ENCODE data around the gene SMTNL2.
"Not testable (repeated sequence)": the region's sequence is repeated elsewhere in the genome, so short reads cannot be mapped to it uniquely, and the experiment has no call there.

The SMTNL2 gene

DNA sequence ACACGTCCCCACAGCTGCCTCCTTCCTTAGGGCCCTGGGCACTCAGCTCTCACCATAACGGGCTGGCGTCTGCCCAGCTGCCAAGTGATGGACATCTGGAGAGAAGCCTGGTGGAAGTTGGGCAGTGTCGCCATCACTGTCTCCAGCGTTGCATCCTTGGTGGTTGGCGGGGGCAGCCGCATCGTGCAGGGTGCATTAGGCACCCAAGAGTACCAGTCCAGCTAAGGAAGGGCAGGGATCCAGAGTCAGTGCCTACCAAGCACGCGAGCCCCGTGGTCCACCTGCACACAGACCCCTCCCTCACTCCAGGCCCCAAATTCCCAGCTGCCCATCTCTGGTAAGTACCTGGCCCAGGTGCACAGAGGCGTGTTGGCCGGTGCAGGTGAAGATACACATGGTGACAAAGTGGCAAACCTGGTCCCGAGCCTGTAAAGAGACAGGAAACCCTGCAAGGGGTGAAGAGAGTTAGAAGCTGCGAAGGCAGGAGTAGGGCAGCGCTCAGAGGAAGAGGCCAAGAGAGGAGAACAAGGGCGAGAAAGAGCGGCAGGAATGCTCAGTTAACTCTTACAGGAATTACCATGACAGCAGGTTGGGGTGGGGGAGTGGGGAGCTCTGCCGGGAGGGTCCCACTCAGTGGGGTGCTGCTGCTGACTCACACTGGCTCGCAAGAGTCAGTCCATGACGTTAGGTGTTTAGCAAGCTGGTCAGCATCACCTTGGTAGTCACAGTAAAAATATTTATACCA, 47.7 kb downstream of the SMTNL2 start:
- DNase-seq (ENCODE audit: low read depth in 1 of 2, low spot score in 1 of 2): no peak
- in situ Hi-C loops (cut with HindIII; ENCODE audit: low pct_unique_long_range_greater_than_20kb, low sequenced_read_pairs): no loop called here
- TF ChIP-seq JUND (IDR thresholded peaks at IDR 0.05; ENCODE audit: low read depth): no peak

GRCh38 chr17:4632581-4632920, 48.2 kb downstream of the SMTNL2 start:
- in situ Hi-C loops (cut with HindIII; ENCODE audit: low pct_unique_long_range_greater_than_20kb, low sequenced_read_pairs): no loop called here
- DNase-seq (ENCODE audit: low read depth in 1 of 2, low spot score in 1 of 2): no peak
- TF ChIP-seq JUND (IDR thresholded peaks at IDR 0.05; ENCODE audit: low read depth): no peak

DNA sequence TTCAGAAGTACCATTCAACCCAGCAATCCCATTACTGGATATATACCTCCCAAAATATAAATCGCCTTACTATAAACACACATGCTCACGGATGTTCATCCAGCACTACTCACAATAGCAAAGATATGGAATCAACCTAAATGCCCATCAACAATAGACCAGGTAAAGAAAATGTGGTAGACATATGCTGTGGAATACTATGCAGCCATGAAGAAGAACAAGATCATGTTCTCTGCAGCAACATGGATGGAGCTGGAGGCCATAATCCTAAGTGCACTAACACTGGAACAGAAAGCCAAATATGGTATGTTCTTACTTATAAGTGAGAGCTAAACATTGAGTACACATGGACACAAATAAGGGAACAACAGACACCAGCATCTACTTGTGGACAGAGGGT, 49.3 kb downstream of the SMTNL2 start:
- in situ Hi-C loops (cut with HindIII; ENCODE audit: low pct_unique_long_range_greater_than_20kb, low sequenced_read_pairs): no loop called here
- no peak for DNase-seq (ENCODE audit: low read depth in 1 of 2, low spot score in 1 of 2)
- TF ChIP-seq JUND (IDR thresholded peaks at IDR 0.05; ENCODE audit: low read depth): no peak

DNA sequence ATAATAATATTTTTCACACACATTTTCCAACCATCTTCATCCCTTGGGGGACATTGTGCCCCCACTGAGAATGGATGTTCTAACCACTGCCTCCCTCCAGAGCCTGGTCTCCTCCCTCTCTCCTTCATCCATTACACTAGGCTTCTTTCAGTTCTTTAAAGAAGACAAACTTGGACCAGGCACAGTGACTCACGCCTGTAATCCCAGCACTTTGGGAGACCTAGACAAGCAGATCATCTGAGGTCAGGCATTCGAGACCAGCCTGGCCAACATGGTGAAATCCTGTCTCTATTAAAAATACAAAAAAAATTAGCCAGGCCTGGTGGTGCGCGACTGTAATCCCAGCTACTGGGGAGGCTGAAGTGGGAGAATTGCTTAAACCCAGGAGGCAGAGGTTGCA, 50.6 kb downstream of the SMTNL2 start:
- DNase-seq (ENCODE audit: low read depth in 1 of 2, low spot score in 1 of 2): no peak
- TF ChIP-seq JUND (IDR thresholded peaks at IDR 0.05; ENCODE audit: low read depth): no peak
- in situ Hi-C loops (cut with HindIII; ENCODE audit: low pct_unique_long_range_greater_than_20kb, low sequenced_read_pairs): no loop called here

- DNase-seq (ENCODE audit: low read depth in 1 of 2, low spot score in 1 of 2): no peak
- in situ Hi-C loops (cut with HindIII; ENCODE audit: low pct_unique_long_range_greater_than_20kb, low sequenced_read_pairs): no loop called here
- no peak for TF ChIP-seq JUND (IDR thresholded peaks at IDR 0.05; ENCODE audit: low read depth)
Observed at GRCh38 chr17:4635823-4636375, 51.6 kb downstream of the SMTNL2 start.

DNA sequence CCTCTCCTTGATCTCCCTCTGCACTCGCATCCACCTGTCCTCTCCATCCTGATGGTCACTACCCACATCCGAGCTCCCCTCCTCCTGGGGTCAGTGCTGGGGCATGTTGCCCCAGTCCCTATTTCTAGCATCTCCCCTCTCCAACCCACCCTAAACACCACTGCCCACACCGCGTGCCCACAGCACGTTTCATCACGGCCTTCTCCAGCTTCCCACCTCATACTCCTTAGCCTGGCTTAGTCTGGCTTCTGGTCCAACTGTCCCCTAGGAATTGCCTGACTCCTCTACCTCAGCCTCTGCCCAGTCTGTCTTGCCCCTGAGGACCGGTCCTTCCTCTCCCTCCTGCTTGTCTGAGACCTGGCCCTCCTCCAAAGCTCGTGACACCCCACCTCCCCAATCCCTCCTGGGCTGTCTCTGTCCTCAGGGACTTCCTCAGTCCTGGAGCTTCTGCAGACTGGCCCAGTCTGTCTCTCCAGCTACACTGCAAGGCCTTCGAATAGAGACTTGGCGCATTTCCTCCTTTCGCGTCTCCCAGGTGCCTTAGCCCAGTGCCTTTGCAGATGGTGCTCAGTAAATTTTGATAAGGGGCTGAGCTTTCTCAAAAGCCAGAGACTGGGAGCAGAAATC, 52.3 kb downstream of the SMTNL2 start:
- TF ChIP-seq JUND (IDR thresholded peaks at IDR 0.05; ENCODE audit: low read depth): no peak
- no peak for DNase-seq (ENCODE audit: low read depth in 1 of 2, low spot score in 1 of 2)
- in situ Hi-C loops (cut with HindIII; ENCODE audit: low pct_unique_long_range_greater_than_20kb, low sequenced_read_pairs): no loop called here

DNA sequence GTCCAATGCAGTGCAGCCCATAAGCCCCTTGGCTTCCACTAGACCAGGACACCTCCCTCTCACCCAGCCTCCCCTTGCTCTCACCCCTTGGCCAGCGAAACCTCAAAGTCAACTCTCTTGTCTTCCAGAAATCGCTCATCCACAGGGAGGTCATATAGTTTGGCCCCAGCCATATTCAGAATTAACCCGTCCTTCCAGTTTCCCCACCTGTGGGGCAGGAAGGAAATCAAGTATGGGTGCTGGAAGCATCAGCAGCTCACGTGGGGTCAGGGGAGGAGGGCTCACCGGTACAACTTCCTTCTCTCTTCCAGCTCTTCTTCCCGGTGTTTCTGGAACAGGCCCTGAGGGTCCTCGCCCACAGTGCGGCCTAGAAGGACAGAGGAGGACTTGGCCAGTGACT, 54.4 kb downstream of the SMTNL2 start:
- in situ Hi-C loops (cut with HindIII; ENCODE audit: low pct_unique_long_range_greater_than_20kb, low sequenced_read_pairs): not testable (repeated sequence)
- peak; percentile 33 to 77 for DNase-seq (ENCODE audit: low read depth in 1 of 2, low spot score in 1 of 2)

- in situ Hi-C loops (cut with HindIII; ENCODE audit: low pct_unique_long_range_greater_than_20kb, low sequenced_read_pairs): not testable (repeated sequence)
- DNase-seq (ENCODE audit: low read depth in 1 of 2, low spot score in 1 of 2): peak; percentile 59 to 77
Observed at GRCh38 chr17:4639301-4640059, 55.2 kb downstream of the SMTNL2 start.

- in situ Hi-C loops (cut with HindIII; ENCODE audit: low pct_unique_long_range_greater_than_20kb, low sequenced_read_pairs): not testable (repeated sequence)
Observed at GRCh38 chr17:4640569-4641188, 56.4 kb downstream of the SMTNL2 start.

GRCh38 chr17:4641297-4642195, 57.2 kb downstream of the SMTNL2 start, which contains the start of gene ALOX15:
ALOX15 (minus strand) TSS chr17:4641678; CDS start chr17:4641651, 27 bp downstream.
- no peak for TF ChIP-seq JUND (IDR thresholded peaks at IDR 0.05; ENCODE audit: low read depth)
- in situ Hi-C loops (cut with HindIII; ENCODE audit: low pct_unique_long_range_greater_than_20kb, low sequenced_read_pairs): no loop called here
- no peak for DNase-seq (ENCODE audit: low read depth in 1 of 2, low spot score in 1 of 2)

More at GRCh38 chr17:4640569-4641188, 56.4 kb downstream of the SMTNL2 start:
- DNase-seq (ENCODE audit: low read depth in 1 of 2, low spot score in 1 of 2): not testable (repeated sequence)

DNA sequence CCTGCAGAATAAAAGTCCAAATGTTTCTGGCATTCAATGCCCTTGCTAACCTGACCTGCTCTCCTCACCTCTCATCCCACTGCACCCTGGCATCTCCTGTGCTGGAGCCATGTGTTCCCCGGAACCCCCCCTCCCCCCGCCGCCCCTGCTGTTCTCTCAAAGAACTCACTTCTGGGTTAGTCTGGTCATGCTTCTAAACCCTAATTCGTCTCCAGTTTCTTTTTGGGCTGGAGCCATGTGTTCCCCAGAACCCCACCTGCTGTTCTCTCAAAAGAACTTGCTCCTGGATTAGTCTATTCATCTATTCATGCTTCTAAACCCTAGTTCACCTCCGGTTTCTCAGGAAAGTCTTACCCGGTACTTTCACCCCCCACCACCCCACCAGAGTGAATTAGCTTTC, 58.0 kb downstream of the SMTNL2 start:
- TF ChIP-seq JUND (IDR thresholded peaks at IDR 0.05; ENCODE audit: low read depth): no peak
- in situ Hi-C loops (cut with HindIII; ENCODE audit: low pct_unique_long_range_greater_than_20kb, low sequenced_read_pairs): no loop called here
- no peak for DNase-seq (ENCODE audit: low read depth in 1 of 2, low spot score in 1 of 2)

- no peak for TF ChIP-seq JUND (IDR thresholded peaks at IDR 0.05; ENCODE audit: low read depth)
- in situ Hi-C loops (cut with HindIII; ENCODE audit: low pct_unique_long_range_greater_than_20kb, low sequenced_read_pairs): no loop called here
- DNase-seq (ENCODE audit: low read depth in 1 of 2, low spot score in 1 of 2): no peak
Observed at GRCh38 chr17:4643676-4644075, 59.3 kb downstream of the SMTNL2 start.
